Mammary epithelial cell (primary cell): ENCODE data around the gene ZNRD2.

Source experiments
- CTCF ChIP-seq, 2 donors: IDR thresholded peaks in 1 of 2; conservative IDR thresholded peaks in 1 of 2; 2 replicates each; pipeline ENCODE4 v1.5.1; 2011 to 2012; ENCODE audit warnings: inconsistent platforms in 2 of 2, low read length in 2 of 2, mild to moderate bottlenecking in 2 of 2, control low read depth in 1 of 2, low read depth in 1 of 2; ENCODE audit not compliant: insufficient read depth in 1 of 2; ENCODE audit errors: extremely low read depth in 1 of 2
- EZH2 ChIP-seq: IDR thresholded peaks from 2 replicates; pipeline ENCODE4 v1.6.1; 2012; ENCODE audit warnings: low read length, inconsistent platforms, borderline replicate concordance

GRCh38 chr11:65548395-65548794 lies 21.9 kb upstream of the ZNRD2 start:
- TF ChIP-seq CTCF (conservative IDR thresholded peaks at IDR 0.05 in 1 of 2, IDR thresholded peaks at IDR 0.05 in 1 of 2; ENCODE audit: extremely low read depth in 1 of 2, insufficient read depth in 1 of 2, low read depth in 1 of 2, low read length in 2 of 2), result no peak
- no peak for TF ChIP-seq EZH2
